Activated CD4-positive, alpha-beta memory T cell treated with anti-CD3 and anti-CD28 coated beads for 36 hours (primary cell): ENCODE measurements around the gene FOXP1. TPM values are rescaled to one million over a fixed set of nuclear protein-coding genes. Genes with fewer than 3 reads are reported as not detected.
A peak's percentile ranks its signal among the peaks of the same experiment; 100 is the strongest.

Experiments used
- CTCF ChIA-PET: fragments of 350-600 bp; sonication (Branson Sonifier 250); formaldehyde crosslinking; loops from one replicate; lab custom pipeline; 2021; ENCODE audit warnings: antibody characterized with exemption, inconsistent platforms; lab: Charles Lee
- POLR2A ChIA-PET: fragments of 350-600 bp; sonication (Branson Sonifier 250); formaldehyde crosslinking; loops from one replicate; lab custom pipeline; 2021; ENCODE audit warnings: antibody characterized with exemption; lab: Charles Lee
- DNase-seq: peaks from one replicate; pipeline ENCODE4 v3.0.0-alpha.2; 2020
- H3K27ac Mint-ChIP-seq: one replicate; pipeline ENCODE4 v1.8.0; 2021; ENCODE audit warnings: mixed read lengths
- H3K27me3 Mint-ChIP-seq: one replicate; pipeline ENCODE4 v1.8.0; 2021; ENCODE audit warnings: mixed read lengths
- H3K36me3 Mint-ChIP-seq: one replicate; pipeline ENCODE4 v1.8.0; 2021; ENCODE audit warnings: mixed read lengths
- H3K4me1 Mint-ChIP-seq: one replicate; pipeline ENCODE4 v1.8.0; 2021; ENCODE audit warnings: low read depth, mixed read lengths
- H3K4me3 Mint-ChIP-seq: one replicate; pipeline ENCODE4 v1.8.0; 2021; ENCODE audit warnings: mild to moderate bottlenecking, mixed read lengths
- H3K9me3 Mint-ChIP-seq: one replicate; pipeline ENCODE4 v1.8.0; 2021; ENCODE audit warnings: mixed read lengths
- intact Hi-C: fragments of 100-400 bp; cut with micrococcal nuclease; formaldehyde crosslinking; loops from one replicate; pipeline ENCODE4 v1.15.1; 2023
- total RNA-seq, 2 experiments: library from RNA; stranded (reverse); gene quantifications; one replicate each; pipeline ENCODE4 v1.2.3, GENCODE V29; 2021

FOXP1 gene
- total RNA-seq, 2 experiments from 2014 or later: 94.4 to 102 TPM

- ChIA-PET POLR2A (interaction anchor here (1.4 to 3.0 kb wide), 10 partner anchors 9 to 139 kb away, joined by 3 to 20 read pairs (median 8); no protein-coding TSS in a partner anchor), CTCF (interaction anchor here (1.0 to 2.5 kb wide), 3 partner anchors 18 to 272 kb away, joined by 3 to 10 read pairs (median 3); no protein-coding TSS in a partner anchor)
- intact Hi-C loops: loop anchor here (5.0 kb wide), 1 partner anchor 424 kb away; no protein-coding TSS in a partner anchor
- H3K4me1 Mint-ChIP-seq: peaks cover 88% of the 10 kb centered on the region
- H3K27ac Mint-ChIP-seq: peak overlapping the region; percentile 81
- H3K27me3 Mint-ChIP-seq: no peaks in the 10 kb centered on the region
- H3K9me3 Mint-ChIP-seq: peaks cover under 1% of the 10 kb centered on the region
- H3K36me3 Mint-ChIP-seq: peaks cover 26% of the 10 kb centered on the region
- DNase-seq: no peak
- H3K4me3 Mint-ChIP-seq: peak overlapping the region; percentile 20
Observed at GRCh38 chr3:71088019-71088708, 495.4 kb downstream of the FOXP1 start.

- H3K27ac Mint-ChIP-seq: peak overlapping the region; percentile 81
- peaks cover 6% of the 10 kb centered on the region for H3K9me3 Mint-ChIP-seq
Observed at GRCh38 chr3:71087143-71088018, 496.1 kb downstream of the FOXP1 start.

GRCh38 chr3:71086777-71087142 lies 496.8 kb downstream of the FOXP1 start:
- ChIA-PET POLR2A (interaction anchor here (0.7 to 3.0 kb wide), 15 partner anchors 10 to 273 kb away, joined by 3 to 20 read pairs (median 7); no protein-coding TSS in a partner anchor), CTCF (interaction anchor here (1.0 to 2.5 kb wide), 5 partner anchors 16 to 274 kb away, joined by 3 to 10 read pairs (median 4); no protein-coding TSS in a partner anchor)
- H3K4me1 Mint-ChIP-seq: peaks cover 85% of the 10 kb centered on the region
- intact Hi-C loops: loop anchor here (1.0 to 5.0 kb wide), 14 partner anchors 18 to 500 kb away; no protein-coding TSS in a partner anchor
- DNase-seq: no peak
- no peaks in the 10 kb centered on the region for H3K27me3 Mint-ChIP-seq
- peak overlapping the region; percentile 38 for H3K4me3 Mint-ChIP-seq
- H3K27ac Mint-ChIP-seq: peak overlapping the region; percentile 81
- H3K36me3 Mint-ChIP-seq: peaks cover 29% of the 10 kb centered on the region
- peaks cover 6% of the 10 kb centered on the region for H3K9me3 Mint-ChIP-seq

More at GRCh38 chr3:71087143-71088018, 496.1 kb downstream of the FOXP1 start:
- intact Hi-C loops: loop anchor here (1.0 to 5.0 kb wide), 14 partner anchors 19 to 499 kb away; no protein-coding TSS in a partner anchor
- H3K36me3 Mint-ChIP-seq: peaks cover 29% of the 10 kb centered on the region
- H3K27me3 Mint-ChIP-seq: no peaks in the 10 kb centered on the region
- ChIA-PET CTCF (interaction anchor here (1.0 to 2.5 kb wide), 5 partner anchors 17 to 273 kb away, joined by 3 to 10 read pairs (median 4); no protein-coding TSS in a partner anchor), POLR2A (interaction anchor here (0.7 to 3.0 kb wide), 15 partner anchors 10 to 212 kb away, joined by 3 to 20 read pairs (median 7); no protein-coding TSS in a partner anchor)
- peak; percentile 62 for DNase-seq
- H3K4me3 Mint-ChIP-seq: peak overlapping the region; percentile 38
- H3K4me1 Mint-ChIP-seq: peaks cover 88% of the 10 kb centered on the region

- Mint-ChIP-seq H3K27ac (peak overlapping the region; percentile 79), H3K9me3 (peaks cover 6% of the 10 kb centered on the region), H3K27me3 (no peaks in the 10 kb centered on the region), H3K36me3 (peaks cover 20% of the 10 kb centered on the region), H3K4me1 (peaks cover 89% of the 10 kb centered on the region), H3K4me3 (peak overlapping the region; percentile 35)
- POLR2A ChIA-PET: interaction anchor here (0.9 to 2.0 kb wide), 7 partner anchors 16 to 274 kb away, joined by 3 to 13 read pairs (median 3); no protein-coding TSS in a partner anchor
- intact Hi-C loops: no loop called here
- peak; percentile 65 for DNase-seq
- CTCF ChIA-PET: no interaction called here
Observed at GRCh38 chr3:71083726-71084131, 499.8 kb downstream of the FOXP1 start.

GRCh38 chr3:71082833-71083232 lies 500.7 kb downstream of the FOXP1 start:
- Mint-ChIP-seq H3K4me3 (peak overlapping the region; percentile 35), H3K4me1 (peaks cover 89% of the 10 kb centered on the region)
- CTCF ChIA-PET: interaction anchor here (0.7 kb wide), 1 partner anchor 14 kb away, joined by 3 read pairs; no protein-coding TSS in a partner anchor

GRCh38 chr3:71080517-71081083 lies 502.9 kb downstream of the FOXP1 start:
- peaks cover 6% of the 10 kb centered on the region for H3K9me3 Mint-ChIP-seq

More at GRCh38 chr3:71082833-71083232, 500.7 kb downstream of the FOXP1 start:
- POLR2A ChIA-PET: interaction anchor here (0.9 to 2.0 kb wide), 5 partner anchors 15 to 275 kb away, joined by 3 to 13 read pairs (median 4); no protein-coding TSS in a partner anchor
- no peak for DNase-seq
- peak overlapping the region; percentile 79 for H3K27ac Mint-ChIP-seq
- intact Hi-C loops: no loop called here
- H3K9me3 Mint-ChIP-seq: peaks cover 6% of the 10 kb centered on the region
- peaks cover 20% of the 10 kb centered on the region for H3K36me3 Mint-ChIP-seq
- no peaks in the 10 kb centered on the region for H3K27me3 Mint-ChIP-seq

GRCh38 chr3:71078723-71079525 lies 504.6 kb downstream of the FOXP1 start:
- peak overlapping the region; percentile 6 for H3K27ac Mint-ChIP-seq
- no peak for DNase-seq
- intact Hi-C loops: no loop called here
- peaks cover 14% of the 10 kb centered on the region for H3K36me3 Mint-ChIP-seq
- H3K4me1 Mint-ChIP-seq: peaks cover 90% of the 10 kb centered on the region
- H3K9me3 Mint-ChIP-seq: peaks cover 6% of the 10 kb centered on the region
- no peaks in the 10 kb centered on the region for H3K27me3 Mint-ChIP-seq
- POLR2A ChIA-PET: interaction anchor here (1.0 kb wide), 1 partner anchor 147 kb away, joined by 4 read pairs; no protein-coding TSS in a partner anchor
- CTCF ChIA-PET: interaction anchor here (0.6 to 1.4 kb wide), 3 partner anchors 10 to 223 kb away, joined by 3 to 4 read pairs (median 3); no protein-coding TSS in a partner anchor
- peak overlapping the region; percentile 40 for H3K4me3 Mint-ChIP-seq

More at GRCh38 chr3:71080517-71081083, 502.9 kb downstream of the FOXP1 start:
- Mint-ChIP-seq H3K4me1 (peaks cover 92% of the 10 kb centered on the region), H3K4me3 (peak overlapping the region; percentile 25), H3K27ac (peak overlapping the region; percentile 74), H3K36me3 (peaks cover 15% of the 10 kb centered on the region), H3K27me3 (no peaks in the 10 kb centered on the region)
- no peak for DNase-seq
- ChIA-PET CTCF (interaction anchor here (0.9 to 1.5 kb wide), 5 partner anchors 10 to 316 kb away, joined by 3 to 6 read pairs (median 3); no protein-coding TSS in a partner anchor), POLR2A (interaction anchor here (0.7 to 0.8 kb wide), 2 partner anchors 20 to 146 kb away, joined by 3 read pairs; no protein-coding TSS in a partner anchor)
- intact Hi-C loops: loop anchor here (1.0 kb wide), 2 partner anchors 14 to 146 kb away; no protein-coding TSS in a partner anchor

- POLR2A ChIA-PET: interaction anchor here (0.8 to 1.9 kb wide), 2 partner anchors 10 to 17 kb away, joined by 3 to 7 read pairs; no protein-coding TSS in a partner anchor
- H3K4me3 Mint-ChIP-seq: no peak overlapping the region
- H3K27me3 Mint-ChIP-seq: no peaks in the 10 kb centered on the region
- H3K27ac Mint-ChIP-seq: peak overlapping the region; percentile 26
- peaks cover 6% of the 10 kb centered on the region for H3K9me3 Mint-ChIP-seq
- CTCF ChIA-PET: interaction anchor here (1.1 to 1.4 kb wide), 2 partner anchors 9 kb away, joined by 3 to 4 read pairs; no protein-coding TSS in a partner anchor
- peaks cover 90% of the 10 kb centered on the region for H3K4me1 Mint-ChIP-seq
- peaks cover 7% of the 10 kb centered on the region for H3K36me3 Mint-ChIP-seq
- intact Hi-C loops: no loop called here
- DNase-seq: no peak
Observed at GRCh38 chr3:71078199-71078598, 505.3 kb downstream of the FOXP1 start.

GRCh38 chr3:71077070-71077469 lies 506.5 kb downstream of the FOXP1 start:
- Mint-ChIP-seq H3K9me3 (no peaks in the 10 kb centered on the region), H3K4me1 (peaks cover 86% of the 10 kb centered on the region), H3K27ac (peak overlapping the region; percentile 72), H3K36me3 (peaks cover 3% of the 10 kb centered on the region), H3K4me3 (no peak overlapping the region), H3K27me3 (no peaks in the 10 kb centered on the region)
- DNase-seq: no peak
- intact Hi-C loops: no loop called here
- ChIA-PET CTCF (no interaction called here), POLR2A (interaction anchor here (0.9 to 1.9 kb wide), 2 partner anchors 9 to 11 kb away, joined by 3 to 7 read pairs; no protein-coding TSS in a partner anchor)
